Thoracic aorta (tissue), 2 donors: ENCODE results near the gene TPST1. TPM values are rescaled to one million over a fixed set of nuclear protein-coding genes. Genes with fewer than 3 reads are reported as not detected.

Experiments
- ATAC-seq: fragments of 150-250 bp; one replicate; pipeline ENCODE4 v1.8.0; 2017; ENCODE audit warnings: low read depth; ENCODE audit not compliant: insufficient number of reproducible peaks, low FRiP score
- DNase-seq: peaks from one replicate; pipeline ENCODE4 v3.0.0-alpha.2; 2020; ENCODE audit warnings: low spot score
- H3K27ac ChIP-seq, 2 donors: fragments of 200-600 bp; sonication (generic); 1 replicate in 1 of 2; 2 replicates in 1 of 2; pipeline ENCODE4 v1.5.1; 2016; ENCODE audit warnings: mild to moderate bottlenecking in 2 of 2, moderate library complexity in 2 of 2
- H3K27me3 ChIP-seq: fragments of 200-600 bp; sonication (generic); replicated peaks from 2 replicates; pipeline ENCODE4 v1.6.0; 2016; ENCODE audit warnings: mild to moderate bottlenecking; ENCODE audit not compliant: insufficient read depth
- H3K36me3 ChIP-seq: fragments of 200-600 bp; sonication (generic); one replicate; pipeline ENCODE4 v1.5.1; 2016
- H3K4me1 ChIP-seq, 2 donors: fragments of 200-600 bp; sonication (generic); 1 replicate in 1 of 2; 2 replicates in 1 of 2; pipeline versions ENCODE4 v1.5.1 to v1.6.0; 2016; ENCODE audit warnings: low read depth in 2 of 2, mild to moderate bottlenecking in 1 of 2; ENCODE audit not compliant: control insufficient read depth in 1 of 2
- H3K4me3 ChIP-seq: fragments of 200-600 bp; sonication (generic); 2 replicates; pipeline ENCODE4 v1.5.1; 2016; ENCODE audit warnings: mild to moderate bottlenecking
- H3K9me3 ChIP-seq: fragments of 200-600 bp; sonication (generic); 2 replicates; pipeline ENCODE4 v1.5.1; 2016
- total RNA-seq, 2 donors: library from RNA; depleted of rRNA; stranded (reverse); fragments of >200 nt; gene quantifications; one replicate each; pipeline versions ENCODE4 v1.1.0 to v1.2.3, GENCODE V29; 2016
- TF ChIP-seq, protein P1 (sequence below): fragments of 200-600 bp; sonication (generic); IDR thresholded peaks from one replicate; pipeline ENCODE4 v1.5.1; 2019; ENCODE audit warnings: antibody characterized with exemption

The TPST1 gene
- total RNA-seq, 2 donors from 2014 or later = 18.1 to 25.4 TPM

DNA sequence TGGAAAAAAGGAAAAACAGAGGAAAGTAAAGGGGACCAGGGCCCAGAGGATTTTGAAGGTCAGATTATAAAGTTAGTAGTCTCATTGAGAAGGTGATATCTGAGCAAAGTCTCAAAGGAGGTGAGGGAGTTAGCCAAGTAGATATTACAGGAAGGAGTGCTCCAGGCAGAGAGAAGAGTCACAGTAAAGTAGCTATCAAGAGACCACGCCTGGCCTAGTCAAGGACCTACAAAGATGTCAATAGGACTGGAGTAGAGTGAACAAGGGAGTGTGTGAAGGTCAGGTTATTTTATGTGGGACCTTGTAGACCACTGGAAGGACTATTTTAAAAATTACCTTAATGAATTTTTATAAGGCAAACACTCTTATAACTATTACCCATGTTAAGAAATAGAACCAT lies 64.8 kb downstream of the TPST1 start:
- no peak for ATAC-seq
- H3K27ac ChIP-seq = no peak overlapping the region
- TF ChIP-seq, protein P1, sequence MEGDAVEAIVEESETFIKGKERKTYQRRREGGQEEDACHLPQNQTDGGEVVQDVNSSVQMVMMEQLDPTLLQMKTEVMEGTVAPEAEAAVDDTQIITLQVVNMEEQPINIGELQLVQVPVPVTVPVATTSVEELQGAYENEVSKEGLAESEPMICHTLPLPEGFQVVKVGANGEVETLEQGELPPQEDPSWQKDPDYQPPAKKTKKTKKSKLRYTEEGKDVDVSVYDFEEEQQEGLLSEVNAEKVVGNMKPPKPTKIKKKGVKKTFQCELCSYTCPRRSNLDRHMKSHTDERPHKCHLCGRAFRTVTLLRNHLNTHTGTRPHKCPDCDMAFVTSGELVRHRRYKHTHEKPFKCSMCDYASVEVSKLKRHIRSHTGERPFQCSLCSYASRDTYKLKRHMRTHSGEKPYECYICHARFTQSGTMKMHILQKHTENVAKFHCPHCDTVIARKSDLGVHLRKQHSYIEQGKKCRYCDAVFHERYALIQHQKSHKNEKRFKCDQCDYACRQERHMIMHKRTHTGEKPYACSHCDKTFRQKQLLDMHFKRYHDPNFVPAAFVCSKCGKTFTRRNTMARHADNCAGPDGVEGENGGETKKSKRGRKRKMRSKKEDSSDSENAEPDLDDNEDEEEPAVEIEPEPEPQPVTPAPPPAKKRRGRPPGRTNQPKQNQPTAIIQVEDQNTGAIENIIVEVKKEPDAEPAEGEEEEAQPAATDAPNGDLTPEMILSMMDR = no peak

DNA sequence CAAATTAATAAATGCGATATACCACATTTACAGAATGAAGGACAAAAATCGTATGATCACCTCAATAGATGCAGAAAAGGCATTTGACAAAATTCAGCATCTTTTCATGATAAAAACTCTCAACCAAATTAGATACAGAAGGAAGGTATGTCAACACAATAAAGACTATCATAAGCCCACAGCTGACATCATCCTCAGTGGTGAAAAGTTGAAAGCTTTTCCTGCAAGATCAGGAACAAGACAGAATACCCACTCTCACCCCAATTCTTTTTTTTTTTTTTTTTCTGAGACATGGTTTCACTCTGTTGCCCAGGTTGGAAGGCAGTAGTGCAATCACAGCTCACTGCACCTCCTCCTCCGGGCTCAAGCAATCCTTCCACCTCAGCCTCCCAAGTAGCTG lies 67.2 kb downstream of the TPST1 start:
- no peaks in the 10 kb centered on the region for H3K27me3 ChIP-seq
- peaks cover 0 to 8% of the 10 kb centered on the region in 2 donors for H3K4me1 ChIP-seq
- H3K36me3 ChIP-seq = no peaks in the 10 kb centered on the region
- ATAC-seq = no peak
- H3K27ac ChIP-seq = no peak overlapping the region
- no peaks in the 10 kb centered on the region for H3K9me3 ChIP-seq
- TF ChIP-seq, protein P1 = no peak
- H3K4me3 ChIP-seq = no peak overlapping the region
- DNase-seq = no peak

More for the DNA sequence above, 64.8 kb downstream of the TPST1 start:
- Histone ChIP-seq H3K36me3 (no peaks in the 10 kb centered on the region), H3K4me1 (peaks cover 0 to 18% of the 10 kb centered on the region in 2 donors), H3K27me3 (no peaks in the 10 kb centered on the region), H3K4me3 (no peak overlapping the region), H3K9me3 (peaks cover 15% of the 10 kb centered on the region)
- no peak for DNase-seq

DNA sequence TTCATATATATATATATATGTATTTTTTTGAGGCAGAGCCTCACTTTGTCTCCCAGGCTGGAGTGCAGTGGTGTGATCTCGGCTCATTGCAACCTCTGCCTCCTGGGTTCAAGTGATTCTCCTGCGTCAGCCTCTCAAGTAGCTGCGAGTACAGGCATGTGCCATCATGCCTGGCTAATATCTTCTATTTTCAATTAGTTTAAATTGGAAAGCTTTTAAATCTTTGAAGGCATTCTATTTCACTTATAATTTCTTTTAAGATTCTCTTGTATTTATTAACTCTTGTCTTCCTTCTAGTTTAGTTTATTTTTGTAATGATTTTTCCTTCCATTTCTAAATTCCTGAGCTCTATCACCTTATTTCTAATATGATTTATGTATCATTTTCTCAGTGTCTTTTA lies 71.2 kb downstream of the TPST1 start:
- Histone ChIP-seq H3K4me1 (peaks cover 2 to 4% of the 10 kb centered on the region in 2 donors), H3K4me3 (no peak overlapping the region), H3K27ac (no peak overlapping the region), H3K27me3 (no peaks in the 10 kb centered on the region), H3K9me3 (no peaks in the 10 kb centered on the region), H3K36me3 (no peaks in the 10 kb centered on the region)
- TF ChIP-seq, protein P1 = no peak
- no peak for DNase-seq
- ATAC-seq = no peak

DNA sequence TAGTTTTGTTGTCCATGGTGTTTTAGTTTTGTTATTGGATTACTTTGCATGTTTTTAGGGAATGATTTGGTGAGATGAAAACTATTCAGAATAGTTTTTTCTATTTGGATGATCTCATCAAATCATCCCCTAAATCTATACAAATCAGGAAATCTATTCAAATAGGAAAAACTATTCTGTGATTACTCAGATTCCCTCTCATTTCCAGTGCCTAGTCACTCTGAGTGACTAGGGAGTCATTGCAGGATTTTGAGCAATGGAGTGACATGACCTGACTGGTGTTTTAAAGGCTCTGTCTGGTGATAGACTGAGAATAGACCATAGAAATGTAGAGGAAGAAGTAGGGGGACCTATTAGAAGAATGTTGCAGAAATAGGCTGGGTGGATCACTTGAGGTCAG lies 72.4 kb downstream of the TPST1 start:
- ATAC-seq (no peak), DNase-seq (no peak)
- H3K4me3 ChIP-seq = no peak overlapping the region
- no peaks in the 10 kb centered on the region for H3K9me3 ChIP-seq
- H3K4me1 ChIP-seq = peaks cover 12 to 15% of the 10 kb centered on the region in 2 donors
- TF ChIP-seq, protein P1 = no peak
- no peak overlapping the region for H3K27ac ChIP-seq
- no peaks in the 10 kb centered on the region for H3K27me3 ChIP-seq
- no peaks in the 10 kb centered on the region for H3K36me3 ChIP-seq

DNA sequence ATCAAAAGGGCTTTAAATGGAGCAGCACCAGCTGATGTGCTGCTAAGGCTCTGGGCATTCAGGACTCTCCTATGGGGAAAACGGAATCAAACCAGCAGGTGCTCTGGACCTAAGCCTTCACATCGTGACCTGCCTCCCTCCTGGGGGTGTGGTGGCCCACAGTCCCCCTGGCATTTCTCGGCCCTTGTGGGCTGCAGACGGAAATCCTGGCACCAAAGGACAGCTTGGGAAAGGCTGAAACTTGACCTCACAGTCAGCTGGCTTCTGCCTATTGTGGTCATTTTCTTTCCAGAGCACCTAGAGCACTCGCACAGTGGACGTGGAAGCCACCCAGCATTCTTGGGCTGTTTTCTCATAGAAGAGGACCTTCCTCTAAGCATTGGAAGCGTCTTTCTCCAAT lies 74.8 kb downstream of the TPST1 start:
- H3K9me3 ChIP-seq = no peaks in the 10 kb centered on the region
- DNase-seq (no peak), ATAC-seq (no peak)
- H3K4me3 ChIP-seq = no peak overlapping the region
- no peaks in the 10 kb centered on the region for H3K36me3 ChIP-seq
- H3K4me1 ChIP-seq = peaks cover 24 to 31% of the 10 kb centered on the region in 2 donors
- no peak overlapping the region for H3K27ac ChIP-seq
- TF ChIP-seq, protein P1 = no peak
- no peaks in the 10 kb centered on the region for H3K27me3 ChIP-seq
